MM.1S (cell line): ENCODE measurements around the gene COBL.

Experiments
- EZH2 ChIP-seq: fragments of 300-600 bp; sonication (generic); optimal IDR thresholded peaks from 2 replicates; pipeline ENCODE3; 2017; ENCODE audit warnings: low read depth, mild to moderate bottlenecking, antibody characterized with exemption, low read length, mixed read lengths
- TF ChIP-seq, protein P1 (sequence below): fragments of 300-600 bp; sonication (generic); IDR thresholded peaks from 2 replicates; pipeline ENCODE4 v1.5.1; 2016; ENCODE audit warnings: antibody characterized with exemption, low read length, mixed read lengths

DNA sequence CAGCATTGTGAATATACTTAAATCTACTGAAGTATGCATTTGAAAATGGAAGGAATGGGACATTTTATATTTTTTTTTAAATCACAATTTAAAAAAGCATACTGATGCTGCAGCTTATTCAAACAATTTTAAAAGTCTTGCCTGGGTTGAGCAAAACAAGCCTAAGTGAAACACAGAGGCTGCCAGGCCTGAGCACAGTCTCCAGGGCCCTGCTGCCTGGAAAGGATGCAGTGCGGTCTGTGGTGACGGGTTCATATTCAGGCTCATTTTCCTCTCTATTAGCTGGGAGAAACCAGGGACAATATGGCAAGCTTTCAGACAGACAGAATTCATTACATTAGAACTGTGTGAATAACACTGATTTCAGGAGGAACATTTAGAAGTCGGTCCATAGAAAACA is 251.9 kb downstream of the COBL start:
- TF ChIP-seq, protein P1, sequence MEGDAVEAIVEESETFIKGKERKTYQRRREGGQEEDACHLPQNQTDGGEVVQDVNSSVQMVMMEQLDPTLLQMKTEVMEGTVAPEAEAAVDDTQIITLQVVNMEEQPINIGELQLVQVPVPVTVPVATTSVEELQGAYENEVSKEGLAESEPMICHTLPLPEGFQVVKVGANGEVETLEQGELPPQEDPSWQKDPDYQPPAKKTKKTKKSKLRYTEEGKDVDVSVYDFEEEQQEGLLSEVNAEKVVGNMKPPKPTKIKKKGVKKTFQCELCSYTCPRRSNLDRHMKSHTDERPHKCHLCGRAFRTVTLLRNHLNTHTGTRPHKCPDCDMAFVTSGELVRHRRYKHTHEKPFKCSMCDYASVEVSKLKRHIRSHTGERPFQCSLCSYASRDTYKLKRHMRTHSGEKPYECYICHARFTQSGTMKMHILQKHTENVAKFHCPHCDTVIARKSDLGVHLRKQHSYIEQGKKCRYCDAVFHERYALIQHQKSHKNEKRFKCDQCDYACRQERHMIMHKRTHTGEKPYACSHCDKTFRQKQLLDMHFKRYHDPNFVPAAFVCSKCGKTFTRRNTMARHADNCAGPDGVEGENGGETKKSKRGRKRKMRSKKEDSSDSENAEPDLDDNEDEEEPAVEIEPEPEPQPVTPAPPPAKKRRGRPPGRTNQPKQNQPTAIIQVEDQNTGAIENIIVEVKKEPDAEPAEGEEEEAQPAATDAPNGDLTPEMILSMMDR, result no peak
- no peak for TF ChIP-seq EZH2
